Neural cell (in vitro differentiated cells): ENCODE results near the gene LRRC1. TPM values are rescaled to one million over a fixed set of nuclear protein-coding genes. Genes with fewer than 3 reads are reported as not detected.

Experiments
- H2AFZ ChIP-seq: fragments of 200-600, 300-800 bp; sonication (generic), shearing (Covaris generic); 2 replicates; pipeline ENCODE4 v1.6.0; 2014; ENCODE audit warnings: low read depth, mild to moderate bottlenecking, antibody characterized with exemption, low read length, moderate library complexity
- H3F3A ChIP-seq: fragments of 200-600 bp; shearing (Covaris generic); 2 replicates; pipeline ENCODE4 v1.6.1; 2016; ENCODE audit warnings: mild to moderate bottlenecking, moderate library complexity, mixed read lengths, antibody characterized with exemption, low read length; ENCODE audit not compliant: insufficient read depth, poor library complexity, severe bottlenecking
- H3K27ac ChIP-seq: fragments of 200-600, 300-800 bp; sonication (generic), shearing (Covaris generic); 2 replicates; pipeline ENCODE4 v1.5.1; 2014; ENCODE audit warnings: mild to moderate bottlenecking, low read length, moderate library complexity
- H3K27me3 ChIP-seq: fragments of 300-800, 200-600 bp; sonication (generic), shearing (Covaris generic); 2 replicates; pipeline ENCODE4 v1.6.0; 2014; ENCODE audit warnings: mild to moderate bottlenecking, low read depth, low read length, moderate library complexity; ENCODE audit not compliant: insufficient read depth
- H3K36me3 ChIP-seq: fragments of 300-800, 200-600 bp; sonication (generic), shearing (Covaris generic); 2 replicates; pipeline ENCODE4 v1.5.1; 2014; ENCODE audit warnings: mild to moderate bottlenecking, antibody characterized with exemption, low read length, moderate library complexity; ENCODE audit not compliant: insufficient read depth
- H3K4me2 ChIP-seq: fragments of 300-800, 200-600 bp; sonication (generic), shearing (Covaris generic); 2 replicates; pipeline ENCODE4 v1.6.0; 2014; ENCODE audit warnings: mild to moderate bottlenecking, low read length
- H3K4me3 ChIP-seq: fragments of 300-800, 200-600 bp; sonication (generic), shearing (Covaris generic); 2 replicates; pipeline ENCODE4 v1.5.1; 2014; ENCODE audit warnings: mild to moderate bottlenecking, low read length, moderate library complexity
- H3K79me2 ChIP-seq: fragments of 200-600 bp; shearing (Covaris generic); replicated peaks from 2 replicates; pipeline ENCODE4 v1.6.0; 2014; ENCODE audit warnings: mild to moderate bottlenecking, low read length, moderate library complexity; ENCODE audit not compliant: insufficient read depth
- H3K9ac ChIP-seq: fragments of 300-800, 200-600 bp; sonication (generic), shearing (Covaris generic); 2 replicates; pipeline ENCODE4 v1.6.1; 2016; ENCODE audit warnings: mild to moderate bottlenecking, low read length, mixed read lengths
- H3K9me2 ChIP-seq: fragments of 200-600 bp; shearing (Covaris generic); 2 replicates; pipeline ENCODE4 v1.6.1; 2016; ENCODE audit warnings: mild to moderate bottlenecking, low read length, mixed read lengths; ENCODE audit not compliant: insufficient read depth
- H3K9me3 ChIP-seq: fragments of 200-600, 300-800 bp; sonication (generic), shearing (Covaris generic); 2 replicates; pipeline ENCODE4 v1.6.1; 2016; ENCODE audit warnings: mild to moderate bottlenecking, mixed run types, low read length, moderate library complexity, mixed read lengths
- H4K20me1 ChIP-seq: fragments of 200-600 bp; shearing (Covaris generic); 2 replicates; pipeline ENCODE4 v1.6.1; 2016; ENCODE audit warnings: mild to moderate bottlenecking, mixed run types; ENCODE audit not compliant: insufficient read depth
- EP300 ChIP-seq: fragments of 450-650 bp; conservative IDR thresholded peaks from 2 replicates; pipeline ENCODE4 v1.6.1; 2014; ENCODE audit warnings: antibody characterized with exemption, mild to moderate bottlenecking, moderate library complexity; ENCODE audit not compliant: poor library complexity, severe bottlenecking
- EZH2 ChIP-seq: fragments of 200-600, 300-800 bp; shearing (Covaris generic), sonication (generic); IDR thresholded peaks from 2 replicates; pipeline ENCODE4 v1.6.1; 2014; ENCODE audit warnings: antibody characterized with exemption, low read length, borderline replicate concordance, mild to moderate bottlenecking; ENCODE audit not compliant: insufficient read depth, poor library complexity, severe bottlenecking
- MXI1 ChIP-seq: fragments of 450-650 bp; conservative IDR thresholded peaks from 2 replicates; pipeline ENCODE4 v1.6.1; 2014; ENCODE audit warnings: antibody characterized with exemption, mild to moderate bottlenecking; ENCODE audit not compliant: poor library complexity, severe bottlenecking
- POLR2AphosphoS5 ChIP-seq: IDR thresholded peaks from 2 replicates; pipeline ENCODE4 v1.6.1; 2012
- RAD21 ChIP-seq: fragments of 450-650 bp; conservative IDR thresholded peaks from 2 replicates; pipeline ENCODE4 v1.6.1; 2014; ENCODE audit warnings: antibody characterized with exemption, mild to moderate bottlenecking, moderate library complexity
- REST ChIP-seq: IDR thresholded peaks from 2 replicates; pipeline ENCODE4 v1.6.1; 2012; ENCODE audit warnings: borderline replicate concordance
- SMC3 ChIP-seq: fragments of 450-650 bp; conservative IDR thresholded peaks from 2 replicates; pipeline ENCODE4 v1.6.1; 2014; ENCODE audit warnings: antibody characterized with exemption, mild to moderate bottlenecking, moderate library complexity; ENCODE audit not compliant: poor library complexity
- TAF1 ChIP-seq: IDR thresholded peaks from 2 replicates; pipeline ENCODE4 v1.6.1; 2012; ENCODE audit warnings: low read depth
- polyA plus RNA-seq: library from polyadenylated mRNA; depleted of rRNA; stranded (reverse); fragments of >200 nt; gene quantifications from 2 replicates; pipeline ENCODE4 v1.2.3, GENCODE V29; 2014
- TF ChIP-seq, protein P1 (sequence below): fragments of 450-650 bp; IDR thresholded peaks from 2 replicates; pipeline ENCODE4 v1.5.1; 2014; ENCODE audit warnings: antibody characterized with exemption, mild to moderate bottlenecking, moderate library complexity; ENCODE audit not compliant: poor library complexity, severe bottlenecking

LRRC1 gene
- polyA plus RNA-seq, 1 donor from 2014 or later: 21.2 TPM

GRCh38 chr6:53889365-53889764, 94.6 kb downstream of the LRRC1 start:
- H3K9me3 ChIP-seq: no peaks in the 10 kb centered on the region
- H3K4me3 ChIP-seq: no peak overlapping the region
- no peaks in the 10 kb centered on the region for H3F3A ChIP-seq
- no peak overlapping the region for H3K4me2 ChIP-seq
- H3K36me3 ChIP-seq: no peaks in the 10 kb centered on the region
- no peaks in the 10 kb centered on the region for H4K20me1 ChIP-seq
- H2AFZ ChIP-seq: no peak overlapping the region
- H3K27ac ChIP-seq: no peak overlapping the region
- no peak overlapping the region for H3K9ac ChIP-seq
- TF ChIP-seq SMC3: no peak
- TF ChIP-seq TAF1: no peak
- TF ChIP-seq RAD21: no peak
- TF ChIP-seq, protein P1, sequence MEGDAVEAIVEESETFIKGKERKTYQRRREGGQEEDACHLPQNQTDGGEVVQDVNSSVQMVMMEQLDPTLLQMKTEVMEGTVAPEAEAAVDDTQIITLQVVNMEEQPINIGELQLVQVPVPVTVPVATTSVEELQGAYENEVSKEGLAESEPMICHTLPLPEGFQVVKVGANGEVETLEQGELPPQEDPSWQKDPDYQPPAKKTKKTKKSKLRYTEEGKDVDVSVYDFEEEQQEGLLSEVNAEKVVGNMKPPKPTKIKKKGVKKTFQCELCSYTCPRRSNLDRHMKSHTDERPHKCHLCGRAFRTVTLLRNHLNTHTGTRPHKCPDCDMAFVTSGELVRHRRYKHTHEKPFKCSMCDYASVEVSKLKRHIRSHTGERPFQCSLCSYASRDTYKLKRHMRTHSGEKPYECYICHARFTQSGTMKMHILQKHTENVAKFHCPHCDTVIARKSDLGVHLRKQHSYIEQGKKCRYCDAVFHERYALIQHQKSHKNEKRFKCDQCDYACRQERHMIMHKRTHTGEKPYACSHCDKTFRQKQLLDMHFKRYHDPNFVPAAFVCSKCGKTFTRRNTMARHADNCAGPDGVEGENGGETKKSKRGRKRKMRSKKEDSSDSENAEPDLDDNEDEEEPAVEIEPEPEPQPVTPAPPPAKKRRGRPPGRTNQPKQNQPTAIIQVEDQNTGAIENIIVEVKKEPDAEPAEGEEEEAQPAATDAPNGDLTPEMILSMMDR: no peak
- TF ChIP-seq EP300: no peak
- TF ChIP-seq REST: no peak
- no peak for TF ChIP-seq MXI1
- TF ChIP-seq POLR2AphosphoS5: no peak
- no peak for TF ChIP-seq EZH2
- H3K79me2 ChIP-seq: no peaks in the 10 kb centered on the region
- no peaks in the 10 kb centered on the region for H3K9me2 ChIP-seq
- H3K27me3 ChIP-seq: no peaks in the 10 kb centered on the region

DNA sequence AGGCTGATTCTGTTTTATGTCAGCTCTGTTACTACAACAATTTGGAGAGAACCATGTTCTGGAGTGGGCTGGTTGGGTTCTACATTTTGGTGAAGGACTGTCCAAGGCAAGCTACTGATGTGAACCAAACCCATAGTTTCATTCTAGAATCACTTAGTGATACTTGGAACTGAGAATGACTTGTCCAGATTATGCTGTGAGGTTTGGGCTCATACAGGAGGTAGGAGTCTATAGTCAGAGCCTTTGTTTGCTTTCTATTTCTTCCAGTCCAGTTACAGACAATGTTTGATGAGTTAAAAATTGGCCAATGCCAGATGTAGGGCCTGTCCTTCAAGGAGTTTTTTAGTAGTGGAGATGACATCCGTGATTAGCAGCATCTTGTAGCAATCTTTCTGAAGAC, 97.9 kb downstream of the LRRC1 start:
- no peak for TF ChIP-seq EZH2
- TF ChIP-seq RAD21: no peak
- TF ChIP-seq TAF1: no peak
- no peak for TF ChIP-seq MXI1
- TF ChIP-seq POLR2AphosphoS5: no peak
- TF ChIP-seq, protein P1: no peak
- no peak for TF ChIP-seq REST
- no peak for TF ChIP-seq SMC3
- TF ChIP-seq EP300: no peak
- no peak overlapping the region for H3K27ac ChIP-seq
- H3K9ac ChIP-seq: no peak overlapping the region
- no peaks in the 10 kb centered on the region for H3F3A ChIP-seq
- no peaks in the 10 kb centered on the region for H4K20me1 ChIP-seq
- no peaks in the 10 kb centered on the region for H3K79me2 ChIP-seq
- H3K27me3 ChIP-seq: no peaks in the 10 kb centered on the region
- H3K9me2 ChIP-seq: no peaks in the 10 kb centered on the region
- no peak overlapping the region for H3K4me3 ChIP-seq
- no peaks in the 10 kb centered on the region for H3K36me3 ChIP-seq
- H3K4me2 ChIP-seq: no peak overlapping the region
- no peaks in the 10 kb centered on the region for H3K9me3 ChIP-seq
- no peak overlapping the region for H2AFZ ChIP-seq
